PC-9 (cell line): ENCODE measurements around the gene OBI1. TPM values are rescaled to one million over a fixed set of nuclear protein-coding genes. Genes with fewer than 3 reads are reported as not detected.

Experiments used
- BruUV-seq: library from RNA; stranded (reverse); fragments of 400-500 nt; replicated peaks from 2 replicates; lab custom pipeline; 2021; lab: Mats Ljungman, UMichigan
- CTCF ChIA-PET: fragments of 300-600 bp; sonication (Branson Sonifier 250); formaldehyde crosslinking; loops from one replicate; lab custom pipeline; 2022; ENCODE audit warnings: antibody characterized with exemption; lab: Charles Lee
- POLR2A ChIA-PET: fragments of 300-600 bp; sonication (Branson Sonifier 250); formaldehyde crosslinking; loops from one replicate; lab custom pipeline; 2022; ENCODE audit warnings: antibody characterized with exemption; ENCODE audit not compliant: unreplicated experiment; lab: Charles Lee
- DNase-seq, 2 experiments: peaks; one replicate each; pipeline versions ENCODE4 v3.0.0 to v3.0.0-alpha.2; 2015 to 2022; ENCODE audit warnings: mixed read lengths in 1 of 2
- H2AFZ ChIP-seq: fragments of 200-600 bp; sonication (generic); 2 replicates; pipeline ENCODE4 v1.8.1; 2017; ENCODE audit warnings: antibody characterized with exemption
- H3F3A ChIP-seq: fragments of 200-600 bp; sonication (generic); 2 replicates; pipeline ENCODE4 v1.8.1; 2017; ENCODE audit warnings: antibody characterized with exemption, mild to moderate bottlenecking, low read depth; ENCODE audit not compliant: insufficient read depth
- H3K27ac ChIP-seq: fragments of 200-600 bp; sonication (generic); 2 replicates; pipeline ENCODE4 v1.6.1; 2016; ENCODE audit warnings: mixed run types
- H3K27me3 ChIP-seq: fragments of 200-600 bp; sonication (generic); 2 replicates; pipeline ENCODE4 v1.6.1; 2016; ENCODE audit warnings: low read depth, mixed run types; ENCODE audit not compliant: insufficient read depth
- H3K36me3 ChIP-seq: fragments of 200-600 bp; sonication (generic); 2 replicates; pipeline ENCODE4 v1.6.1; 2016; ENCODE audit warnings: low read depth, mixed run types
- H3K4me1 ChIP-seq: fragments of 200-600 bp; sonication (generic); replicated peaks from 2 replicates; pipeline ENCODE4 v1.6.1; 2016; ENCODE audit warnings: mixed run types; ENCODE audit not compliant: insufficient read depth
- H3K4me2 ChIP-seq: fragments of 200-600 bp; sonication (generic); 2 replicates; pipeline ENCODE4 v1.6.1; 2017; ENCODE audit warnings: mixed run types
- H3K4me3 ChIP-seq: fragments of 200-600 bp; sonication (generic); 2 replicates; pipeline ENCODE4 v1.6.1; 2016; ENCODE audit warnings: mixed run types
- H3K79me2 ChIP-seq: fragments of 200-600 bp; sonication (generic); 2 replicates; pipeline ENCODE4 v1.6.1; 2017; ENCODE audit warnings: low read depth, mixed run types
- H3K9me2 ChIP-seq: fragments of 200-600 bp; sonication (generic); 2 replicates; pipeline ENCODE4 v1.8.1; 2017; ENCODE audit warnings: mild to moderate bottlenecking; ENCODE audit not compliant: insufficient read depth
- H3K9me3 ChIP-seq: fragments of 200-600 bp; sonication (generic); 2 replicates; pipeline ENCODE4 v1.8.1; 2016; ENCODE audit warnings: low read depth; ENCODE audit not compliant: insufficient read depth
- H4K20me1 ChIP-seq: fragments of 200-600 bp; sonication (generic); 2 replicates; pipeline ENCODE4 v1.8.1; 2017; ENCODE audit not compliant: insufficient read depth
- EZH2 ChIP-seq: fragments of 200-600 bp; sonication (generic); IDR thresholded peaks from 2 replicates; pipeline ENCODE4 v1.8.0; 2017; ENCODE audit warnings: antibody characterized with exemption, low read depth
- intact Hi-C: fragments of 100-400 bp; cut with micrococcal nuclease; formaldehyde crosslinking; loops from one replicate; pipeline ENCODE4 v1.10.0; 2022; ENCODE audit not compliant: unreplicated experiment
- total RNA-seq: library from RNA; stranded (reverse); gene quantifications from 2 replicates; pipeline ENCODE4 v1.2.3, GENCODE V29; 2021
- TF ChIP-seq, protein P1 (sequence below): fragments of 200-600 bp; sonication (generic); conservative IDR thresholded peaks from 2 replicates; pipeline ENCODE4 v1.6.1; 2017; ENCODE audit warnings: mixed run types, antibody characterized with exemption, mild to moderate bottlenecking, moderate library complexity

OBI1 gene
- total RNA-seq, 1 experiment from 2014 or later = 11.9 TPM

DNA sequence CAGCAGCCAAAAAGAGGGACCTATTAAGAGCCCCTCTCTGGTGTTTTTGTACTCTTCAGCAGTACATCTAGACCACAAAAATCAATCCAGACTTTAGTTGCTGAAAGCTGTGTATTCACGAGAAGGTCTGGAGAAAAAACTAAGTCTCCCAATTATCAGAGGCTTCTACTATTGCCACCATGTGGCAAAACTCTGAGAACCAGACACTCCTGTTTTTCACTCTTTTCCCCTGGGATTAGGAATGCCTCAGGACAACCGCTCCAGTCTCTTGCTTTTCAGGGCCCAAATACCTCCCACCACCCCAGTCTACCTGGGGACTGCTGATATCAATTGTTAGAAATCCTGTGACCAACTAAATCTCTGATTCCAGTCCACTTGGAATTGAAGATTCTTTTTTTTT is 30.1 kb upstream of the OBI1 start:
- CTCF ChIA-PET = interaction anchor here (0.7 kb wide), 1 partner anchor 554 kb away, joined by 16 read pairs; no protein-coding TSS in a partner anchor
- Histone ChIP-seq H3K36me3 (no peaks in the 10 kb centered on the region), H3K27me3 (no peaks in the 10 kb centered on the region), H3K4me1 (no peaks in the 10 kb centered on the region), H2AFZ (no peak overlapping the region), H3K4me3 (no peak overlapping the region), H3K9me3 (no peaks in the 10 kb centered on the region), H4K20me1 (no peaks in the 10 kb centered on the region), H3K79me2 (no peaks in the 10 kb centered on the region), H3K9me2 (no peaks in the 10 kb centered on the region), H3F3A (no peaks in the 10 kb centered on the region), H3K27ac (no peak overlapping the region), H3K4me2 (no peak overlapping the region)
- no peak for DNase-seq
- TF ChIP-seq, protein P1, sequence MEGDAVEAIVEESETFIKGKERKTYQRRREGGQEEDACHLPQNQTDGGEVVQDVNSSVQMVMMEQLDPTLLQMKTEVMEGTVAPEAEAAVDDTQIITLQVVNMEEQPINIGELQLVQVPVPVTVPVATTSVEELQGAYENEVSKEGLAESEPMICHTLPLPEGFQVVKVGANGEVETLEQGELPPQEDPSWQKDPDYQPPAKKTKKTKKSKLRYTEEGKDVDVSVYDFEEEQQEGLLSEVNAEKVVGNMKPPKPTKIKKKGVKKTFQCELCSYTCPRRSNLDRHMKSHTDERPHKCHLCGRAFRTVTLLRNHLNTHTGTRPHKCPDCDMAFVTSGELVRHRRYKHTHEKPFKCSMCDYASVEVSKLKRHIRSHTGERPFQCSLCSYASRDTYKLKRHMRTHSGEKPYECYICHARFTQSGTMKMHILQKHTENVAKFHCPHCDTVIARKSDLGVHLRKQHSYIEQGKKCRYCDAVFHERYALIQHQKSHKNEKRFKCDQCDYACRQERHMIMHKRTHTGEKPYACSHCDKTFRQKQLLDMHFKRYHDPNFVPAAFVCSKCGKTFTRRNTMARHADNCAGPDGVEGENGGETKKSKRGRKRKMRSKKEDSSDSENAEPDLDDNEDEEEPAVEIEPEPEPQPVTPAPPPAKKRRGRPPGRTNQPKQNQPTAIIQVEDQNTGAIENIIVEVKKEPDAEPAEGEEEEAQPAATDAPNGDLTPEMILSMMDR = no peak
- TF ChIP-seq EZH2 = no peak
- intact Hi-C loops = no loop called here
- BruUV-seq = no TSS peak
- POLR2A ChIA-PET = no interaction called here

GRCh38 chr13:78686461-78686860 is 27.5 kb upstream of the OBI1 start:
- intact Hi-C loops = no loop called here

GRCh38 chr13:78680576-78681350 is 21.8 kb upstream of the OBI1 start:
- Histone ChIP-seq H3K27me3 (no peaks in the 10 kb centered on the region; the same call in 1 of the 2 replicates), H4K20me1 (no peaks in the 10 kb centered on the region), H3K9me3 (no peaks in the 10 kb centered on the region), H3K27ac (no peak overlapping the region), H3K9me2 (no peaks in the 10 kb centered on the region), H3K4me2 (no peak overlapping the region), H3K4me1 (no peaks in the 10 kb centered on the region), H3K79me2 (no peaks in the 10 kb centered on the region), H3F3A (no peaks in the 10 kb centered on the region), H3K36me3 (no peaks in the 10 kb centered on the region), H3K4me3 (no peak overlapping the region), H2AFZ (no peak overlapping the region)
- intact Hi-C loops = no loop called here
- no peak for DNase-seq
- POLR2A ChIA-PET = no interaction called here
- BruUV-seq = no TSS peak
- TF ChIP-seq, protein P1 = no peak
- TF ChIP-seq EZH2 = no peak
- CTCF ChIA-PET = no interaction called here

More at GRCh38 chr13:78686461-78686860, 27.5 kb upstream of the OBI1 start:
- Histone ChIP-seq H4K20me1 (no peaks in the 10 kb centered on the region), H3K4me1 (no peaks in the 10 kb centered on the region), H3F3A (no peaks in the 10 kb centered on the region), H3K9me2 (no peaks in the 10 kb centered on the region), H3K9me3 (no peaks in the 10 kb centered on the region), H3K27ac (no peak overlapping the region), H2AFZ (no peak overlapping the region), H3K79me2 (no peaks in the 10 kb centered on the region), H3K36me3 (no peaks in the 10 kb centered on the region), H3K4me2 (no peak overlapping the region), H3K27me3 (no peaks in the 10 kb centered on the region), H3K4me3 (no peak overlapping the region)
- DNase-seq = no peak
- BruUV-seq = no TSS peak
- TF ChIP-seq, protein P1 = no peak
- no peak for TF ChIP-seq EZH2
- ChIA-PET POLR2A (no interaction called here), CTCF (no interaction called here)
